DMS53 (cell line): ENCODE results near the gene BBS5.
"Not testable (repeated sequence)": the region's sequence is repeated elsewhere in the genome, so short reads cannot be mapped to it uniquely, and the experiment has no call there.

ENCODE experiments used
- DNase-seq: peaks from one replicate; lab custom pipeline; 2025; lab: John Stamatoyannopoulos, UW

The BBS5 gene

DNA sequence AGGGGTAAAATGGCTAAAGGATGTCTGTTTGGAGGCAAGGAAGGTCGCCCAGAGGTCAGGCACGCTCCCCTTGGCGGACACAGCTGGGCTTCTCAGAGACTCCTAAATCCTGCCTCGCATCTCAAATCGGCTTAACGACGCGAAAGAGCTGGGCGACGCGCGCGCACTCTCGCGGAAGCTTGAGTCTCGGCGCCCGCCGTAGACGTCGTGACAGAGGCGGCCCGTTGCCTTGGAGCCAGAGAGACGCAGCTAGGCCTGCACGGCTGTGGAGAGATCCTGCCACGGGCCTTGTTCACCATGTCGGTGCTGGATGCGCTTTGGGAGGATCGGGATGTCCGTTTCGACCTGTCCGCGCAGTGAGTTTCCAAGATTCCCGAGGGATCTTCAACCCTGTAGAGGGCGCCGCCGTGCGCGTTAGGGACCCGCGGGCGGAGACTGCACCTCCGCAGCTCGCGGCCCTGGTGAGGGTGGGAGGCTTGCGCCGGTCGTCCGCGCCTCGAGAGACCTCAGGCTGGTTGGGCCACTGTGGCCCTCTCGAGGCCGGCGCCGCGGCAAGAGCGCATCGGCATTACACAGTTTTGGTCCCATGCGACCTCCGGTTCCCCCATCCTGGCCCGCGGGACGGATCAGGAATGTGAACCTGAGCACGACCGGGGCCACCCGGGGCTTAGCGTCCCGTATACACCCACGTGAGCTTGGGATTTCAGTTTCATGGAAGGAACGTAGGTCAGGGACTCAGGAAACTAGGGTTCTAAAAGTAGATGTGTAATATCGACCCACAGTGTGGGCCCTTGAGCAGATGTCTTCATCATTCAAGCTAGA, at the start of gene BBS5:
Gene BBS5, plus strand, starts transcription at position 238 of the 822 bp plus-strand sequence. Its CDS starts 60 bp downstream, at position 298.
- DNase-seq: peak; percentile 95

- DNase-seq: not testable (repeated sequence)
These were observed 47.5 kb upstream of the BBS5 start for GRCh38 chr2:169431772-169432171.

- DNase-seq: not testable (repeated sequence)
These were observed 45.1 kb upstream of the BBS5 start for GRCh38 chr2:169434236-169434635.

DNA sequence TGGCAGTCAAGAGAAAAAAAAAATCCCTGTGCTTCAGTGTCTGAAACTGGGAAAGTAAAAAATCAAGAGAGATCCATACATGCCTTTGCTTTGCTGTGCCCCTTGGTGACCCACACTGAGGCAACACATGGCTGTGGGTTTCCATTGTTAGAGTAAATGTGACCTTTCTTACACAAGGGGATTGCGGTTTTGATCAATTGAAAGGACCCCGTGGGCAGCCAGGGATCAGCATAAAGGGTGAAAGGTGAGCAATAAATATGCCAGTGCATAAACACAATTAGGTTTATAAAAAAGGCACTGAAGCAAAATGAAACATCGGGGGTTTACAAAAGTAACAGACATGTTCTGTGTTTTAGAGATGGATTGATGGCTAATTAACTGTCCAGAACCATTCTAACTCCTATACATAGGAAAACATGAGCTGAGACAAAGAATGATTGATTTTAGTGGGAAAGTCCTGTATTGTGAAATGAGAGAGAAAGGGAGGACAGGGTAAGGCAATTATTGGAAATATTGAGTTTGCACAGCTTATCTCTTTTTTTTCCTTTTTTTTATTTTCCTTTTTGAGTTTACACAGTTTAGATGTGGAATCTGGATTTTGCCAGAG, 40.7 kb upstream of the BBS5 start:
- DNase-seq: no peak

DNA sequence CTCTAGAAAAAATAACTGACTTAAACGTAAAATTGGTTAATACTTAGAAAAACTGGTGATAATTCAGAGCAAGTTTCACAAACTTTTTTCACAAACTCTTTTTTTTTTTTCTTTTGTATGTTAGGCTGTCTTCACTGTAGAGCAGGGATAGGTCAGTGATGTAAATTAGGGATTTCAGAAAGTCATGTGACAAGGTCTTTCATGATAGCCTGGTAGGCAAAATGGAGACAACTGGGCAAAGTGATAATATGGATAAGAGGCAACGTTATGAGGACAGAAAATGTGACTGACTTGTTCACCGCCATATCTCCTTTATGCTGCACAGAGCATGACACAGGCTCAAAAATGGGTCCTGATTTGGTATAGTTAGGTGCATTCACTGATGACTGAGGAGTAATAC, 39.4 kb upstream of the BBS5 start:
- DNase-seq: no peak

GRCh38 chr2:169446452-169446851, 32.8 kb upstream of the BBS5 start:
- no peak for DNase-seq

DNA sequence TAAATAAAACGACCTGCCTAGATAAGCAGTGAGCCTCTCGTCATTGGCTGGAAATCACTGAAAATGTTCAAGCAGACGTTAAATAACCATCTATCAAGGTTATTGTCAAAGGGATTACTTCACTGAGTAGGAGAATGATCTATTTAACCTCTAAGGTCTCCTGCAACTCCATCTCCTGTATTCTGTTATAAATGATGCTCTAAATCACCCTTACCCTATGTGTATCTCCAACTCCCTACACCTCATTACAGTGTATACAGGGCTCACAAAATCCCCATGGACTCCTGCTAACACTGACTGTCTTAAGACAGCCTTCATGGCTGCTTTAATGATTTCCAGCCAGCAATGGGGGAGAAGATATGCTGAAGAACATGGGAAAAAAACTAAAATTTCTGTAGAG, 31.0 kb upstream of the BBS5 start:
- DNase-seq: no peak

- DNase-seq: no peak
These were observed 30.4 kb upstream of the BBS5 start for GRCh38 chr2:169448865-169449264.

- peak; percentile 81 for DNase-seq
These were observed 27.2 kb upstream of the BBS5 start for GRCh38 chr2:169452080-169452479.

- not testable (repeated sequence) for DNase-seq
These were observed 26.2 kb upstream of the BBS5 start for GRCh38 chr2:169453044-169453443.

DNA sequence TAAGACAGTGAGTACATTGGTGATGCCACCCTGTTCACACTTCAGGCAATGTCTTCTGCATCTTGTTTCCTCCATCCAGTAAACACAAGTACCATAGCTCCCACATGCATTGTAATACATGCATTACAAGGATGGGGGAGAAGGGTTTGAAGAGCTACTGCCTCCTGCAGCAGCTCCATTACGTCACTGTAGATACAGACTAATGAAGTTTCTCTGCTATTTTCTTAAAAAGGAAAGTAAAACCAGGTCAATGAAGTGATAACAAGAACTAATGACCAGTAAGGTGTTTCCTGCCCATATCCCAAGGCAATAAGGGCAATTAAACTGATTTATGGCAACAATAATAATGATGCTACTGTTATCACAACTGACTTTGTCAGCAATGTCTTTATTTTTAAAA, 18.2 kb upstream of the BBS5 start:
- DNase-seq: no peak

GRCh38 chr2:169462896-169463695, 16.2 kb upstream of the BBS5 start:
- no peak for DNase-seq

DNA sequence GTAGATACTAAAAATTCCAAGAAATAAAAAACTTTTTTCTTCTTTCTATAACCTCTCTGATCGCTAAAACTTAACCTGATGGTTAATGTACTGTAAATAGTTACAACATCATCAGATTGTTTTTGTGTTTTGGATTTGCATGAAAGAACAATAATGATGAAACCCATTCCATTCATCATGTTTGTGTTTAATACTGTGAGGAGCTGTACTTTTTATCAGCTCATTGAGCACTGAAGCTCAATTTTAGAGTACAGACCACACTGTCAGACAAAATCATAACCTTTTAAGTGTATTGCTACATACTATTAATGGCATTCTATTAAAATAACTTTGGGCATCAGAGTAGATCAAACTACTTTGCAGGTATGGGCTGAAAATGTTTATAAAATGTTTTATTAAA, 14.8 kb upstream of the BBS5 start:
- DNase-seq: no peak

GRCh38 chr2:169464882-169465281, 14.4 kb upstream of the BBS5 start:
- peak; percentile 52 for DNase-seq

- DNase-seq: no peak
These were observed 10.5 kb upstream of the BBS5 start for GRCh38 chr2:169468841-169469240.

- DNase-seq: no peak
These were observed 9.2 kb upstream of the BBS5 start for GRCh38 chr2:169469952-169470572.

DNA sequence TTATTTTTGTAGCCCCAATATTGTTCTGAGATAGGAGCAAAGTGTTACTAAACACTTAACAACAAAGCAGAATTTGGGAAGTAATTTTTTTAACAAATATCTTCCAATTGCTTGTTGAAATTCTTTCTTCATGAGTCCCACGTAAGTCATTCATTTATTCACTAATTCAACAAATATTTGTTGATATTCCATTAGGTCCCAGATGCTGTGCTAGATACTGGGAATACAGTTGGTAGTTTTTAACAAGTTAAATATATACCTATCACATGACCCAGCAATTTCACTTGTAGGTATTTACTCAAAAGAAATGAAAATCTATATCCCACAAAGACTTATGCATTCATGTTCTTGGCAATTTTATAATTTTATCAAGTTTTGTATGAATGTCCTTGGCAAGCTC, 7.0 kb upstream of the BBS5 start:
- no peak for DNase-seq

DNA sequence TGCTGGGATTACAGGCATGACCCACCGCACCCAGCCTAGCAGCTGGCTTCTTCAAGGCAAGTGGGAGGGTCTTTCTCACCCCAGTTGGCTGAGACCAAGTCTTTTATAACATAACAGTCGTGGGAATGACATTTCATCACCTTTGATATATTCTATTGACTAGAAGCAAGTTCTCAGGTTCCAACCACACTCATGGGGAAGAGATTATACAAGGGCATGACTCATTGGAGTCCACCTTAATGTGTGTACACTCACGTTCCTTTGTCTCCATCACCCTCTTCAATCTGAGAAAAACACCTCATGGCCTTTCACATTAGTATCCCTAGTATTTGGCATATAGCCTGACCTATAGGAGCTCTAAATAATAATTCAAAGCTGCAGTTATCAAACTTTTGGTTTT, 2.8 kb upstream of the BBS5 start:
- DNase-seq: peak; percentile 95

DNA sequence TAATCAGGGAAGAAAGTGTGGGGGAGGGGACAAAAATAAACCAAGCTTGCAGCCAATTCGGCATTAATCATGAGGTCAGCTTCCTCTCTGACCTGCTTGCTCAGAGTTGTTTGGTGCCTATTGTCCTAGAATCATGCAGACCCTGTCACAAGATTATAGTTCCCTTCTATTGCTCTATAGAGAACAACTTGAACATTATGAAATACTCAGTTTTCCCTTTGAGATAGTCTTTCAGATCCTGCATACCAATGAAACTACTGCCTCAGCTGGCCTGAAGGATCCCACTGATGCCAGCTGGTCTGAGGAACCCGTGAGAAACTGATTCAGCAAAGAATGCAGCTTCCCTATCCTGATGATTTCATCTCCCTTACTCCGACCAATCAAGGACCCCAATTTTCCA, 955 bp upstream of the BBS5 start:
- no peak for DNase-seq

- peak; percentile 46 for DNase-seq
These were observed 493 bp upstream of the BBS5 start for GRCh38 chr2:169478745-169479256.

DNA sequence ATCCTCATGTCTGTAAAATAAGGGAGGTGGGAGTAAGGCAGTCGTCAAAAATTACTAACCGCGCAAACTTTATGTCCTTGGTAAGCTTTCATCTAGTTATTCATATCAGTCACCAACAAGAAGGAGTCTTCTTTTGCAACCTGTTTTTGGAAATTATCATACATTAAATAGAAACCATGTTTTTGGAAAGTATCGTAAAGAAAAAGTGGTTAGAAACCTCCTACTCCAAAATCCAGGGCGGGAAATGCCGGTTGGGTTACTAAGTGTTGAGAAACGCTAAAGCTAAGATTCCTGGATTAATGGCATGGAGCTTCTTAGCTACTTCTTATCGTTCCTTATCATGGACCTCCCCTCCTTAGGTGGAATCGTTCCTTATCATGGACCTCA, 778 bp downstream of the BBS5 start:
- peak; percentile 36 for DNase-seq

GRCh38 chr2:169485650-169486138, 6.4 kb downstream of the BBS5 start:
- no peak for DNase-seq
